ENCODE data around the gene BLOC1S6. TPM values are rescaled to one million over a fixed set of nuclear protein-coding genes. Genes with fewer than 3 reads are reported as not detected.

Gene BLOC1S6
- total and polyA plus RNA-seq, 9 of the 15 experiments (the other 6 are each of a cell fraction or from before 2014, with no cell fraction given): 18.2 to 72.4 (median 38.4) TPM

DNA sequence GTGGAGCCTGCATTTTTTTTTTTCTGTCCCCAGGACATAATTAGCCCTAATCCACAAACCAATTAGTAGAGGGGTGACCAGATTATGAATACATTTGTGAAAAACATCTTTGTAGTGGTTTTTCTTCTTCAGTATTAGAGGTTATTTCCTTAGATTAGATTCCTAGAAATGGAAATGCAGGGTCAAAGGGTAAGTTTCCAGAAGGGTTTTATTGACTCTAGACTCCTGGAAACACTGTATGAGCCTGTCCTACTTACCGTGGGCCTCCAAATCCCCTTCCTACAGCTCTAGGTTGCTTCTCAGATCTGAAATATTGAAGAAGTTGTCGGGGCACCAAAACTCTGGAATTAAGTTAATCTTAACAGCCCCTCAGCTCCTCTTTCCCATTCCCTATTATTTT is 70.1 kb downstream of the BLOC1S6 start:
- BruUV-seq (replicated peaks): no TSS peak

DNA sequence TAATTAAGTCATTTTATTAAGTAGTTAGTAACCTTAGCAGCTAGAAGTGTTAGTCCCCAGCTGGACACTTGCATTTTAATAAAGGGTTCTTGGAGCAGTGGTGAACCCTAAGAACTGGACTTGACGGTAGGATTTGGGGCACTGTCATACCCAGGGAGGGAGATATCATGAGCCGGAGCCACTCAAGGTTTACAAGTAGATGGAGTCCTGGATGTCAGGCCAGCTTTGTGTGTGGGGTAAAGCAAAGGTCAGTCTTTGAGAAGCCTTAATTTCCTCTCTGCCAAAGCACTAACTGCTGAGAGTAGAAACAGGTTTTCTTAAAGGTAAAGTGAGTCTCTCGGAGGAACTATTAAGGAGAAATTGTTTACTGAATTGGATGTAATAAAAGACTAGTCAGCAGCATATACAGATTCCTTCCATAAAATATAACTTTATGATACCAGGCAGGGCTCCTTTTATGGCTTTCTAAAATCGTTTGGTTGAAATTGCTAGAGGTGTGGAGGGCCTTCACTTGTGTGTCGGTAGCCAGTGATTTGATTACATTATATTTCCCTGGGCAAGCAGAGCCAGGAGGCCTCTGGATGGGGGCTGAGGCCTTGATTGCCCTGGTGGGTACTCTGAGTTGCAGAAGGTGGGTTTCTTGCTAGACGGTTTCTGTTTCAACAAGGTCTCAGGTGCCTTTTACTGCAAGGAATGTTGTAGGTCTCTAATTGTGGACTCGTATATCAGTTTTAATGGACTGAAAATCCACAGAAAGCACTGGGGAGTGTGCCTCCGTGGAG is 70.8 kb downstream of the BLOC1S6 start:
- in situ Hi-C loops (cut with MboI): no loop called here
- intact Hi-C loops (cut with micrococcal nuclease): no loop called here
- TF ChIP-seq ILF3 (IDR thresholded peaks at IDR 0.05; ENCODE audit: borderline replicate concordance): no peak
- TF ChIP-seq, protein P1, sequence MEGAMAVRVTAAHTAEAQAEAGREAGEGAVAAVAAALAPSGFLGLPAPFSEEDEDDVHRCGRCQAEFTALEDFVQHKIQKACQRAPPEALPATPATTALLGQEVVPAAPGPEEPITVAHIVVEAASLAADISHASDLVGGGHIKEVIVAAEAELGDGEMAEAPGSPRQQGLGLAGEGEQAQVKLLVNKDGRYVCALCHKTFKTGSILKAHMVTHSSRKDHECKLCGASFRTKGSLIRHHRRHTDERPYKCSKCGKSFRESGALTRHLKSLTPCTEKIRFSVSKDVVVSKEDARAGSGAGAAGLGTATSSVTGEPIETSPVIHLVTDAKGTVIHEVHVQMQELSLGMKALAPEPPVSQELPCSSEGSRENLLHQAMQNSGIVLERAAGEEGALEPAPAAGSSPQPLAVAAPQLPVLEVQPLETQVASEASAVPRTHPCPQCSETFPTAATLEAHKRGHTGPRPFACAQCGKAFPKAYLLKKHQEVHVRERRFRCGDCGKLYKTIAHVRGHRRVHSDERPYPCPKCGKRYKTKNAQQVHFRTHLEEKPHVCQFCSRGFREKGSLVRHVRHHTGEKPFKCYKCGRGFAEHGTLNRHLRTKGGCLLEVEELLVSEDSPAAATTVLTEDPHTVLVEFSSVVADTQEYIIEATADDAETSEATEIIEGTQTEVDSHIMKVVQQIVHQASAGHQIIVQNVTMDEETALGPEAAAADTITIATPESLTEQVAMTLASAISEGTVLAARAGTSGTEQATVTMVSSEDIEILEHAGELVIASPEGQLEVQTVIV (CRISPR knock-in tag; IDR thresholded peaks at IDR 0.05; ENCODE audit: borderline replicate concordance): no peak
- TF ChIP-seq CBFA2T3 (IDR thresholded peaks at IDR 0.05): no peak
- TF ChIP-seq, protein P2, sequence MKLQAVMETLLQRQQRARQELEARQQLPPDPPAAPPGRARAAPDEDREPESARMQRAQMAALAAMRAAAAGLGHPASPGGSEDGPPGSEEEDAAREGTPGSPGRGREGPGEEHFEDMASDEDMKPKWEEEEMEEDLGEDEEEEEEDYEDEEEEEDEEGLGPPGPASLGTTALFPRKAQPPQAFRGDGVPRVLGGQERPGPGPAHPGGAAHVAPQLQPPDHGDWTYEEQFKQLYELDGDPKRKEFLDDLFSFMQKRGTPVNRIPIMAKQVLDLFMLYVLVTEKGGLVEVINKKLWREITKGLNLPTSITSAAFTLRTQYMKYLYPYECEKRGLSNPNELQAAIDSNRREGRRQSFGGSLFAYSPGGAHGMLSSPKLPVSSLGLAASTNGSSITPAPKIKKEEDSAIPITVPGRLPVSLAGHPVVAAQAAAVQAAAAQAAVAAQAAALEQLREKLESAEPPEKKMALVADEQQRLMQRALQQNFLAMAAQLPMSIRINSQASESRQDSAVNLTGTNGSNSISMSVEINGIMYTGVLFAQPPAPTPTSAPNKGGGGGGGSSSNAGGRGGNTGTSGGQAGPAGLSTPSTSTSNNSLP (IDR thresholded peaks at IDR 0.05; ENCODE audit: borderline replicate concordance, low read depth, low read length): no peak
- no peak for TF ChIP-seq FOXM1 (IDR thresholded peaks at IDR 0.05; ENCODE audit: low read depth)
- TF ChIP-seq FOXM1 (CRISPR knock-in tag; IDR thresholded peaks at IDR 0.05; ENCODE audit: low read depth): no peak
- no peak for TF ChIP-seq ZNF174 (CRISPR knock-in tag; IDR thresholded peaks at IDR 0.05)
- TF ChIP-seq SP1 (CRISPR knock-in tag; IDR thresholded peaks at IDR 0.05): no peak

More for the DNA sequence above, 70.1 kb downstream of the BLOC1S6 start:
- CTCF ChIA-PET (ENCODE audit: low intra/inter-chr PET ratio): no interaction called here
- in situ Hi-C loops (cut with MboI) (no loop called here), intact Hi-C loops (cut with micrococcal nuclease) (no loop called here)
- ATAC-seq: no peak
- H3K36me3 ChIP-seq (ENCODE audit: control insufficient read depth, insufficient read depth, low read length): no peaks in the 10 kb centered on the region
- no peaks in the 10 kb centered on the region for H3K79me2 ChIP-seq (ENCODE audit: control insufficient read depth, insufficient read depth, low read length)
- H3K4me3 ChIP-seq: no peak overlapping the region
- H3K27ac ChIP-seq (ENCODE audit: extremely low read depth, low read depth, low read length): no peak overlapping the region
- H3K4me1 ChIP-seq (replicated peaks in 1 of 2; ENCODE audit: control insufficient read depth in 2 of 2, insufficient read depth in 2 of 2, low read length in 2 of 2): no peaks in the 10 kb centered on the region
- DNase-seq (ENCODE audit: extremely low read depth in 1 of 4, low spot score in 3 of 4): no peak
- H4K20me1 ChIP-seq (replicated peaks; ENCODE audit: control insufficient read depth, insufficient read depth, low read length): no peaks in the 10 kb centered on the region
- no peak overlapping the region for H3K9ac ChIP-seq (ENCODE audit: insufficient read depth in 1 of 2, low read depth in 2 of 2, low read length in 2 of 2)
- 5% methylated on average over 2 of the region's 2 CpGs for WGBS (ENCODE audit: insufficient coverage, low coverage, missing lambda C conversion rate)
- H3K27me3 ChIP-seq (ENCODE audit: control insufficient read depth in 2 of 2, insufficient read depth in 2 of 2, low read length in 2 of 2): no peaks in the 10 kb centered on the region
- TF ChIP-seq RNF2 (IDR thresholded peaks at IDR 0.05): no peak
- FAIRE-seq: no peak
- H3K9me1 ChIP-seq (ENCODE audit: control insufficient read depth, insufficient read depth, low read length): no peaks in the 10 kb centered on the region
- POLR2A ChIA-PET: interaction anchor here (0.6 kb wide), 1 partner anchor 33 kb away, joined by 3 read pairs; no protein-coding TSS in a partner anchor
- no peak overlapping the region for H2AFZ ChIP-seq (ENCODE audit: low read depth, low read length)
- H3K4me2 ChIP-seq (ENCODE audit: insufficient read depth, low read length): no peak overlapping the region
- no peaks in the 10 kb centered on the region for H3K9me3 ChIP-seq (replicated peaks; ENCODE audit: control insufficient read depth, insufficient read depth, low read depth, low read length)

More for the DNA sequence above, 70.8 kb downstream of the BLOC1S6 start:
- Histone ChIP-seq H3K27ac (ENCODE audit: extremely low read depth, low read depth, low read length) (no peak overlapping the region), H3K9me1 (ENCODE audit: control insufficient read depth, insufficient read depth, low read length) (no peaks in the 10 kb centered on the region), H3K4me1 (replicated peaks in 1 of 2; ENCODE audit: control insufficient read depth in 2 of 2, insufficient read depth in 2 of 2, low read length in 2 of 2) (no peaks in the 10 kb centered on the region), H3K27me3 (ENCODE audit: control insufficient read depth in 2 of 2, insufficient read depth in 2 of 2, low read length in 2 of 2) (no peaks in the 10 kb centered on the region), H2AFZ (ENCODE audit: low read depth, low read length) (no peak overlapping the region), H3K79me2 (ENCODE audit: control insufficient read depth, insufficient read depth, low read length) (no peaks in the 10 kb centered on the region), H3K4me3 (no peak overlapping the region), H3K9me3 (replicated peaks; ENCODE audit: control insufficient read depth, insufficient read depth, low read depth, low read length) (no peaks in the 10 kb centered on the region), H4K20me1 (replicated peaks; ENCODE audit: control insufficient read depth, insufficient read depth, low read length) (no peaks in the 10 kb centered on the region), H3K9ac (ENCODE audit: insufficient read depth in 1 of 2, low read depth in 2 of 2, low read length in 2 of 2) (no peak overlapping the region), H3K4me2 (ENCODE audit: insufficient read depth, low read length) (no peak overlapping the region), H3K36me3 (ENCODE audit: control insufficient read depth, insufficient read depth, low read length) (no peaks in the 10 kb centered on the region)
- DNase-seq (ENCODE audit: extremely low read depth in 1 of 4, low spot score in 3 of 4): no peak
- 8% methylated on average over 8 of the region's 8 CpGs for WGBS (ENCODE audit: insufficient coverage, low coverage, missing lambda C conversion rate)
- FAIRE-seq: no peak
- ChIA-PET CTCF (ENCODE audit: low intra/inter-chr PET ratio) (no interaction called here), POLR2A (interaction anchor here (0.5 to 0.6 kb wide), 2 partner anchors 32 to 406 kb away, joined by 3 to 4 read pairs; no protein-coding TSS in a partner anchor)
- no TSS peak for BruUV-seq (replicated peaks)
- ATAC-seq: no peak

Measured in K562 (cell line).